Karpas-422 (cell line): ENCODE results near the gene WDR49. TPM values are rescaled to one million over a fixed set of nuclear protein-coding genes. Genes with fewer than 3 reads are reported as not detected.

Experiments
- DNase-seq: peaks from one replicate; pipeline ENCODE4 v3.0.0-alpha.2; 2015
- H2AFZ ChIP-seq: fragments of 200-600 bp; sonication (generic); 2 replicates; pipeline ENCODE4 v1.6.1; 2014; ENCODE audit warnings: antibody characterized with exemption, low read length, mixed read lengths
- H3K27ac ChIP-seq: fragments of 200-600 bp; sonication (generic); 2 replicates; pipeline ENCODE4 v1.5.1; 2014; ENCODE audit warnings: mild to moderate bottlenecking, low read length, moderate library complexity
- H3K27me3 ChIP-seq: fragments of 200-600 bp; sonication (generic); 2 replicates; pipeline ENCODE4 v1.6.1; 2014; ENCODE audit warnings: low read length, mixed read lengths
- H3K36me3 ChIP-seq: fragments of 200-600 bp; sonication (generic); 2 replicates; pipeline ENCODE4 v1.6.1; 2014; ENCODE audit warnings: low read length, mixed read lengths; ENCODE audit not compliant: insufficient read depth
- H3K4me1 ChIP-seq: fragments of 200-600 bp; sonication (generic); 2 replicates; pipeline ENCODE4 v1.6.1; 2014; ENCODE audit warnings: mild to moderate bottlenecking, low read length, mixed read lengths
- H3K4me2 ChIP-seq: fragments of 200-600 bp; sonication (generic); 2 replicates; pipeline ENCODE4 v1.6.1; 2014; ENCODE audit warnings: low read length, low read depth, mild to moderate bottlenecking; ENCODE audit not compliant: poor library complexity, severe bottlenecking
- H3K4me3 ChIP-seq: fragments of 200-600 bp; sonication (generic); 2 replicates; pipeline ENCODE4 v1.5.1; 2014; ENCODE audit warnings: mild to moderate bottlenecking, antibody characterized with exemption, low read length, mixed read lengths
- H3K79me2 ChIP-seq: fragments of 200-600 bp; sonication (generic); 2 replicates; pipeline ENCODE4 v1.6.1; 2014; ENCODE audit warnings: mild to moderate bottlenecking, low read length, mixed read lengths
- H3K9ac ChIP-seq: fragments of 200-600 bp; sonication (generic); 2 replicates; pipeline ENCODE4 v1.6.0; 2014; ENCODE audit warnings: low read length
- H3K9me2 ChIP-seq: fragments of 200-600 bp; sonication (generic), shearing (Covaris generic); replicated peaks from 2 replicates; pipeline ENCODE4 v1.6.0; 2014; ENCODE audit warnings: mild to moderate bottlenecking, low read length, moderate library complexity; ENCODE audit not compliant: insufficient read depth
- H3K9me3 ChIP-seq: fragments of 300-700, 200-600 bp; sonication (generic); 2 replicates; pipeline ENCODE4 v1.6.1; 2014; ENCODE audit warnings: low read length, mixed read lengths
- H4K20me1 ChIP-seq: fragments of 200-600 bp; sonication (generic); 2 replicates; pipeline ENCODE4 v1.6.1; 2014; ENCODE audit warnings: mild to moderate bottlenecking, antibody characterized with exemption, low read length, low read depth; ENCODE audit not compliant: insufficient read depth
- total RNA-seq: library from RNA; depleted of rRNA; stranded (reverse); fragments of >200 nt; shearing (Covaris generic); gene quantifications from 2 replicates; pipeline ENCODE4 v1.2.3, GENCODE V29; 2014; ENCODE audit warnings: low replicate concordance; rRNA removed

WDR49 gene
- total RNA-seq, result 0.58 TPM in 1 of 2 replicates, not detected in the other

GRCh38 chr3:167653760-167654159 is at the start of gene WDR49:
Gene WDR49 (minus strand): TSS chr3:167653942. CDS start chr3:167653425, 517 bp downstream.
- no peak within 1 kb of the TSS for H3K9ac ChIP-seq
- no peak within 1 kb of the TSS for H3K27ac ChIP-seq
- H4K20me1 ChIP-seq, result no peaks in the 10 kb centered on the region
- no peak within 1 kb of the TSS for H2AFZ ChIP-seq
- H3K27me3 ChIP-seq, result no peaks in the 10 kb centered on the region
- H3K36me3 ChIP-seq, result no peaks in the 10 kb centered on the region
- no peaks in the 10 kb centered on the region for H3K9me3 ChIP-seq
- DNase-seq, result no peak
- no peaks in the 10 kb centered on the region for H3K79me2 ChIP-seq
- H3K9me2 ChIP-seq, result no peaks in the 10 kb centered on the region
- H3K4me3 ChIP-seq, result no peak within 1 kb of the TSS
- H3K4me2 ChIP-seq, result no peak within 1 kb of the TSS
- H3K4me1 ChIP-seq, result no peaks in the 10 kb centered on the region

- Histone ChIP-seq H3K4me1 (no peaks in the 10 kb centered on the region), H3K27ac (no peak overlapping the region), H3K4me3 (no peak overlapping the region), H2AFZ (no peak overlapping the region), H3K27me3 (no peaks in the 10 kb centered on the region), H3K36me3 (peaks cover 47% of the 10 kb centered on the region; the same call in 1 of the 2 replicates), H3K9me3 (no peaks in the 10 kb centered on the region), H3K9ac (no peak overlapping the region), H4K20me1 (no peaks in the 10 kb centered on the region), H3K79me2 (peaks cover 78% of the 10 kb centered on the region), H3K4me2 (no peak overlapping the region), H3K9me2 (no peaks in the 10 kb centered on the region)
- DNase-seq, result no peak
Measured at GRCh38 chr3:167700926-167701325, 47.2 kb upstream of the WDR49 start.

GRCh38 chr3:167700046-167700445 is 46.3 kb upstream of the WDR49 start:
- DNase-seq, result no peak

GRCh38 chr3:167694121-167694520 is 40.4 kb upstream of the WDR49 start:
- no peak for DNase-seq
- Histone ChIP-seq H3K9me2 (no peaks in the 10 kb centered on the region), H3K36me3 (peaks cover 33% of the 10 kb centered on the region; the same call in 1 of the 2 replicates), H3K27ac (no peak overlapping the region), H4K20me1 (no peaks in the 10 kb centered on the region), H3K27me3 (no peaks in the 10 kb centered on the region), H3K4me2 (no peak overlapping the region), H3K9me3 (no peaks in the 10 kb centered on the region), H2AFZ (no peak overlapping the region), H3K4me3 (no peak overlapping the region), H3K4me1 (peaks cover 29% of the 10 kb centered on the region), H3K9ac (no peak overlapping the region), H3K79me2 (peaks cover 66% of the 10 kb centered on the region)

More at GRCh38 chr3:167700046-167700445, 46.3 kb upstream of the WDR49 start:
- Histone ChIP-seq H3K27me3 (no peaks in the 10 kb centered on the region), H3K9me2 (no peaks in the 10 kb centered on the region), H3K4me2 (no peak overlapping the region), H3K4me3 (no peak overlapping the region), H3K4me1 (no peaks in the 10 kb centered on the region), H2AFZ (no peak overlapping the region), H3K9me3 (no peaks in the 10 kb centered on the region), H3K36me3 (peaks cover 50% of the 10 kb centered on the region; the same call in 1 of the 2 replicates), H3K9ac (no peak overlapping the region), H3K79me2 (peaks cover 77% of the 10 kb centered on the region), H3K27ac (no peak overlapping the region), H4K20me1 (no peaks in the 10 kb centered on the region)

GRCh38 chr3:167691366-167691765 is 37.6 kb upstream of the WDR49 start:
- peaks cover 29% of the 10 kb centered on the region for H3K4me1 ChIP-seq
- no peaks in the 10 kb centered on the region for H3K27me3 ChIP-seq
- no peak overlapping the region for H3K4me3 ChIP-seq
- no peak overlapping the region for H2AFZ ChIP-seq
- H3K79me2 ChIP-seq, result peaks cover 46% of the 10 kb centered on the region
- H3K27ac ChIP-seq, result peak overlapping the region; percentile 59
- no peaks in the 10 kb centered on the region for H4K20me1 ChIP-seq
- peak overlapping the region; percentile 21 for H3K4me2 ChIP-seq
- DNase-seq, result peak; percentile 80
- H3K9ac ChIP-seq, result no peak overlapping the region
- no peaks in the 10 kb centered on the region for H3K9me2 ChIP-seq
- peaks cover 20% of the 10 kb centered on the region; the same call in 1 of the 2 replicates for H3K36me3 ChIP-seq
- H3K9me3 ChIP-seq, result no peaks in the 10 kb centered on the region

- no peaks in the 10 kb centered on the region for H4K20me1 ChIP-seq
- H3K36me3 ChIP-seq, result peaks cover 38% of the 10 kb centered on the region
- no peaks in the 10 kb centered on the region for H3K9me3 ChIP-seq
- no peak overlapping the region for H3K9ac ChIP-seq
- no peak overlapping the region for H2AFZ ChIP-seq
- H3K4me1 ChIP-seq, result no peaks in the 10 kb centered on the region
- H3K9me2 ChIP-seq, result no peaks in the 10 kb centered on the region
- peaks cover 5% of the 10 kb centered on the region; the same call in 1 of the 2 replicates for H3K79me2 ChIP-seq
- H3K4me2 ChIP-seq, result no peak overlapping the region
- no peak overlapping the region for H3K4me3 ChIP-seq
- H3K27ac ChIP-seq, result no peak overlapping the region
- DNase-seq, result peak; percentile 89
- no peaks in the 10 kb centered on the region for H3K27me3 ChIP-seq
Measured at GRCh38 chr3:167684388-167684993, 30.7 kb upstream of the WDR49 start.

GRCh38 chr3:167679526-167679925 is 25.8 kb upstream of the WDR49 start:
- Histone ChIP-seq H3K27ac (no peak overlapping the region), H2AFZ (no peak overlapping the region), H3K4me2 (no peak overlapping the region), H3K4me1 (no peaks in the 10 kb centered on the region), H3K27me3 (no peaks in the 10 kb centered on the region), H3K36me3 (peaks cover 52% of the 10 kb centered on the region), H3K4me3 (no peak overlapping the region), H3K9ac (no peak overlapping the region), H4K20me1 (no peaks in the 10 kb centered on the region), H3K9me3 (no peaks in the 10 kb centered on the region), H3K79me2 (no peaks in the 10 kb centered on the region), H3K9me2 (no peaks in the 10 kb centered on the region; the same call in 1 of the 2 replicates)
- DNase-seq, result no peak

GRCh38 chr3:167675848-167676247 is 22.1 kb upstream of the WDR49 start:
- no peaks in the 10 kb centered on the region; the same call in 1 of the 2 replicates for H3K9me2 ChIP-seq
- no peak overlapping the region for H3K27ac ChIP-seq
- H4K20me1 ChIP-seq, result no peaks in the 10 kb centered on the region
- H2AFZ ChIP-seq, result no peak overlapping the region
- H3K36me3 ChIP-seq, result peaks cover 32% of the 10 kb centered on the region
- H3K4me2 ChIP-seq, result no peak overlapping the region
- DNase-seq, result no peak
- H3K27me3 ChIP-seq, result no peaks in the 10 kb centered on the region
- no peaks in the 10 kb centered on the region for H3K79me2 ChIP-seq
- no peak overlapping the region for H3K9ac ChIP-seq
- no peak overlapping the region for H3K4me3 ChIP-seq
- no peaks in the 10 kb centered on the region for H3K9me3 ChIP-seq
- no peaks in the 10 kb centered on the region for H3K4me1 ChIP-seq
